ENCODE data around the gene LRP4.

DNA sequence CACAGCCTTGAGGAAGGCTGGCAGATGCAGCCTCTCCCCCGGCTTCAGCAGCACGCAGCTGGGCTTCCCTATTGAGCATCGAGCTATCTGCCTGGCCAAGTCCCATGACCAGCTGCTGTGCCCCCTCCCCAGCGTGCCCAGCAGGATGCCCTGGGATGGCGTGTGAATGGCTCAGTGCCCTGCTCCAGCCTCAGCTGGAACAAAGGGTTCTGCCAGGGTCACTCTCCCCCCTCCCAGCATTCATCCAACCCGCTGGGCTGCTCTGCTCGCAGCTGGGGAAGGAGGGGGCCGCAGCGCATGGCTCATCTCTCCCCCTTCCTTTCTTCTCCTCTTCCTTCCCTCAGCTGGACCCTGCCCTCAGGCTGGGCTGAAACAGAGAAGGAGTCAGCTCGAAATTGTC, 14.5 kb downstream of the LRP4 start:
- TF ChIP-seq CTCF (IDR thresholded peaks at IDR 0.05) (no peak), POLR2A (IDR thresholded peaks at IDR 0.05) (no peak)

Data from adrenal gland (tissue), 5 donors.